ENCODE data around the gene CEP164. TPM values are rescaled to one million over a fixed set of nuclear protein-coding genes. Genes with fewer than 3 reads are reported as not detected.

The CEP164 gene
- total and polyA plus RNA-seq, 7 donors = 2.0 to 12.4 (median 5.7) TPM

DNA sequence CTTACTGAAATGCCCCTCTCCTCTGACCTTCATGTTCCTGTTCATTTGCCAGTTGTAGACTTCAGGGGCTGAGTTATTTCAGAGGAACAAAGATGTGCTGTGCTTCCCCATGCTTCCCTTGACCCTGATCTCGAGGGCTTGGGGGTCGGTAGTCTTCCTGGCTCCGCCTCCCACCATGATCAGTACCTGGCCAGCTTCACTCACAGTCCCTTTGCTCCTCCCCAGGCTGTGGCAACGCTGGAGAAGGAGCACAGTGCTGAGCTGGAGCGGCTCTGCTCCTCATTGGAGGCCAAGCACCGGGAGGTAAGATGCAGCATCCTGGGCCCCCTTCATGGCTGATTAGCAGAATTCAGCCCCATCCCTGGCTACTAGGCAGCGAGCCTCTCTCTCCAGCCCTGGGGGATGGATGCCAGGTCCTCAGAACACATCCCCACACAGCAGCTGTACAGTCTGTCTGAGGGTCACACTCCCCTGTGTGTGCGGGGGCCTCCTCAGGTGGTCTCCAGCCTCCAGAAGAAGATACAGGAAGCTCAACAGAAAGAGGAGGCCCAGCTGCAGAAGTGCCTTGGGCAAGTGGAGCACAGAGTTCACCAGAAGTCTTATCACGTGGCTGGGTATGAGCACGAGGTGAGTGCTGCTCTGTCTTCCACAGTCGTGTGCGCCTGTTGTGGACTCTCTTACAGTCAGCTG lies 64.5 kb downstream of the CEP164 start:
- 86 to 92% (median 91%) methylated on average over 12 of the region's 12 CpGs for WGBS, 3 donors
- Histone ChIP-seq H3K27ac (no peak overlapping the region), H3K4me3 (no peak overlapping the region), H3K4me1 (no peaks in the 10 kb centered on the region), H3K27me3 (ENCODE audit: insufficient read depth in 3 of 3, low read length in 2 of 3) (no peaks in the 10 kb centered on the region), H3K36me3 (ENCODE audit: insufficient read depth in 1 of 2, low read depth in 1 of 2) (peaks cover 0 to 81% of the 10 kb centered on the region in 2 donors), H3K9me3 (no peaks in the 10 kb centered on the region)
- no peak for DNase-seq
- no peak for ATAC-seq
- intact Hi-C loops (cut with DNase I) = no loop called here
- TF ChIP-seq, protein P1, sequence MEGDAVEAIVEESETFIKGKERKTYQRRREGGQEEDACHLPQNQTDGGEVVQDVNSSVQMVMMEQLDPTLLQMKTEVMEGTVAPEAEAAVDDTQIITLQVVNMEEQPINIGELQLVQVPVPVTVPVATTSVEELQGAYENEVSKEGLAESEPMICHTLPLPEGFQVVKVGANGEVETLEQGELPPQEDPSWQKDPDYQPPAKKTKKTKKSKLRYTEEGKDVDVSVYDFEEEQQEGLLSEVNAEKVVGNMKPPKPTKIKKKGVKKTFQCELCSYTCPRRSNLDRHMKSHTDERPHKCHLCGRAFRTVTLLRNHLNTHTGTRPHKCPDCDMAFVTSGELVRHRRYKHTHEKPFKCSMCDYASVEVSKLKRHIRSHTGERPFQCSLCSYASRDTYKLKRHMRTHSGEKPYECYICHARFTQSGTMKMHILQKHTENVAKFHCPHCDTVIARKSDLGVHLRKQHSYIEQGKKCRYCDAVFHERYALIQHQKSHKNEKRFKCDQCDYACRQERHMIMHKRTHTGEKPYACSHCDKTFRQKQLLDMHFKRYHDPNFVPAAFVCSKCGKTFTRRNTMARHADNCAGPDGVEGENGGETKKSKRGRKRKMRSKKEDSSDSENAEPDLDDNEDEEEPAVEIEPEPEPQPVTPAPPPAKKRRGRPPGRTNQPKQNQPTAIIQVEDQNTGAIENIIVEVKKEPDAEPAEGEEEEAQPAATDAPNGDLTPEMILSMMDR (IDR thresholded peaks at IDR 0.05) = no peak

- no peaks in the 10 kb centered on the region for H3K27me3 ChIP-seq (ENCODE audit: insufficient read depth in 3 of 3, low read length in 2 of 3)
- H3K4me1 ChIP-seq = no peaks in the 10 kb centered on the region
- H3K4me3 ChIP-seq = no peak overlapping the region
- H3K27ac ChIP-seq = no peak overlapping the region
- no peaks in the 10 kb centered on the region for H3K9me3 ChIP-seq
- ATAC-seq (no peak), DNase-seq (no peak)
- peaks cover 0 to 81% of the 10 kb centered on the region in 2 donors for H3K36me3 ChIP-seq (ENCODE audit: insufficient read depth in 1 of 2, low read depth in 1 of 2)
- WGBS, 3 donors = 94 to 97% (median 97%) methylated on average over 8 of the region's 8 CpGs
- TF ChIP-seq, protein P1 (IDR thresholded peaks at IDR 0.05) = no peak
- intact Hi-C loops (cut with DNase I) = no loop called here
Measured at GRCh38 chr11:117392979-117393378, 65.3 kb downstream of the CEP164 start.

- 91 to 99% (median 95%) methylated on average over 14 of the region's 14 CpGs for WGBS, 3 donors
- H3K36me3 ChIP-seq (ENCODE audit: insufficient read depth in 1 of 2, low read depth in 1 of 2) = peaks cover 0 to 88% of the 10 kb centered on the region in 2 donors
Measured at GRCh38 chr11:117394221-117394925, 66.7 kb downstream of the CEP164 start.

GRCh38 chr11:117395476-117395875 lies 67.8 kb downstream of the CEP164 start:
- Histone ChIP-seq H3K36me3 (ENCODE audit: insufficient read depth in 1 of 2, low read depth in 1 of 2) (peaks cover 0 to 83% of the 10 kb centered on the region in 2 donors), H3K4me1 (no peaks in the 10 kb centered on the region), H3K9me3 (no peaks in the 10 kb centered on the region), H3K27me3 (ENCODE audit: insufficient read depth in 3 of 3, low read length in 2 of 3) (no peaks in the 10 kb centered on the region), H3K27ac (no peak overlapping the region), H3K4me3 (no peak overlapping the region)
- intact Hi-C loops (cut with DNase I) = no loop called here
- ATAC-seq (no peak), DNase-seq (no peak)
- TF ChIP-seq, protein P1 (IDR thresholded peaks at IDR 0.05) = no peak
- WGBS, 3 donors = 83 to 89% (median 84%) methylated on average over 4 of the region's 4 CpGs

More at GRCh38 chr11:117394221-117394925, 66.7 kb downstream of the CEP164 start:
- H3K4me1 ChIP-seq = no peaks in the 10 kb centered on the region
- intact Hi-C loops (cut with DNase I) = no loop called here
- H3K9me3 ChIP-seq = no peaks in the 10 kb centered on the region
- no peak overlapping the region for H3K27ac ChIP-seq
- no peak overlapping the region for H3K4me3 ChIP-seq
- no peaks in the 10 kb centered on the region for H3K27me3 ChIP-seq (ENCODE audit: insufficient read depth in 3 of 3, low read length in 2 of 3)
- DNase-seq (no peak), ATAC-seq (no peak)
- TF ChIP-seq, protein P1 (IDR thresholded peaks at IDR 0.05) = no peak
